SK-N-SH (cell line): Measurements from ENCODE around the gene PDZD2. TPM values are rescaled to one million over a fixed set of nuclear protein-coding genes. Genes with fewer than 3 reads are reported as not detected.

Experiments
- CTCF ChIA-PET: fragments of 300-600, 350-600 bp; formaldehyde crosslinking; extraction: SDS; loops from one replicate; lab custom pipeline; 2021; lab: Yijun Ruan, JAX
- POLR2A ChIA-PET: fragments of 350-600 bp; sonication (Branson Sonifier 250); formaldehyde crosslinking; extraction: SDS; loops from one replicate; lab custom pipeline; 2020; ENCODE audit warnings: antibody characterized with exemption, inconsistent platforms; lab: Yijun Ruan, JAX
- DNase-seq: peaks from one replicate; pipeline ENCODE4 v3.0.0; 2012
- H2AFZ ChIP-seq: fragments of 200-600 bp; sonication (generic); 2 replicates; pipeline ENCODE4 v1.8.1; 2016; ENCODE audit warnings: antibody characterized with exemption, mild to moderate bottlenecking, low read depth
- H3F3A ChIP-seq: fragments of 200-600 bp; sonication (generic); replicated peaks from 2 replicates; pipeline ENCODE3; 2016; ENCODE audit warnings: antibody characterized with exemption, mild to moderate bottlenecking; ENCODE audit not compliant: insufficient read depth
- H3K27ac ChIP-seq, 2 experiments: fragments of 200-500 bp in 1 of 2; fragments of 200-600 bp in 1 of 2; sonication (Bioruptor generic) in 1 of 2; sonication (generic), shearing (Covaris generic) in 1 of 2; 2 replicates each; pipeline versions ENCODE4 v1.5.1 to v1.6.1; 2014 to 2016; ENCODE audit warnings: low read depth in 2 of 2, inconsistent platforms in 1 of 2, low read length in 1 of 2, mild to moderate bottlenecking in 1 of 2, mixed read lengths in 1 of 2
- H3K27me3 ChIP-seq: fragments of 200-600 bp; sonication (generic), shearing (Covaris generic); 2 replicates; pipeline ENCODE4 v1.6.1; 2016; ENCODE audit warnings: mixed run types; ENCODE audit not compliant: insufficient read depth
- H3K36me3 ChIP-seq, 2 experiments: fragments of 200-500 bp in 1 of 2; fragments of 200-600 bp in 1 of 2; sonication (Bioruptor generic) in 1 of 2; sonication (generic) in 1 of 2; replicated peaks in 1 of 2; 2 replicates each; pipeline versions ENCODE3 to v1.5.1; 2014 to 2016; ENCODE audit warnings: low read length in 1 of 2, mild to moderate bottlenecking in 1 of 2; ENCODE audit not compliant: insufficient read depth in 2 of 2, control insufficient read depth in 1 of 2
- H3K4me1 ChIP-seq, 2 experiments: fragments of 200-500 bp in 1 of 2; fragments of 200-600 bp in 1 of 2; sonication (Bioruptor generic) in 1 of 2; sonication (generic), shearing (Covaris generic) in 1 of 2; 2 replicates each; pipeline versions ENCODE4 v1.5.1 to v1.6.1; 2014 to 2016; ENCODE audit warnings: low read depth in 1 of 2, low read length in 1 of 2, mixed run types in 1 of 2; ENCODE audit not compliant: insufficient read depth in 2 of 2, control insufficient read depth in 1 of 2
- H3K4me2 ChIP-seq: fragments of 200-600 bp; sonication (generic), shearing (Covaris generic); 2 replicates; pipeline ENCODE4 v1.6.1; 2017; ENCODE audit warnings: mixed run types
- H3K4me3 ChIP-seq, 2 experiments: fragments of 200-500 bp in 1 of 2; fragments of 200-600 bp in 1 of 2; sonication (Bioruptor generic) in 1 of 2; sonication (generic), shearing (Covaris generic) in 1 of 2; 2 replicates each; pipeline versions ENCODE4 v1.5.1 to v1.8.1; 2014 to 2016; ENCODE audit warnings: low read depth in 2 of 2, inconsistent platforms in 1 of 2, low read length in 1 of 2, mild to moderate bottlenecking in 1 of 2, mixed read lengths in 1 of 2, moderate library complexity in 1 of 2
- H3K79me2 ChIP-seq: fragments of 200-600 bp; sonication (generic); 2 replicates; pipeline ENCODE4 v1.8.1; 2017; ENCODE audit warnings: mild to moderate bottlenecking; ENCODE audit not compliant: insufficient read depth
- H3K9ac ChIP-seq: fragments of 200-600 bp; sonication (generic); 2 replicates; pipeline ENCODE4 v1.6.1; 2017; ENCODE audit warnings: mixed run types
- H3K9me2 ChIP-seq: fragments of 200-600 bp; sonication (generic); 2 replicates; pipeline ENCODE4 v1.6.1; 2017; ENCODE audit warnings: mixed run types
- H3K9me3 ChIP-seq: fragments of 200-600 bp; sonication (generic); 2 replicates; pipeline ENCODE4 v1.6.1; 2017; ENCODE audit warnings: mixed run types, mild to moderate bottlenecking, moderate library complexity
- H4K20me1 ChIP-seq: fragments of 200-600 bp; sonication (generic); 2 replicates; pipeline ENCODE4 v1.6.1; 2017; ENCODE audit warnings: mild to moderate bottlenecking, mixed run types; ENCODE audit not compliant: insufficient read depth
- CHD2 ChIP-seq: fragments of 150-350 bp; IDR thresholded peaks from 2 replicates; pipeline ENCODE4 v1.6.1; 2018; ENCODE audit warnings: low read length; ENCODE audit not compliant: partially characterized antibody
- CTCF ChIP-seq: fragments of 200-600 bp; sonication (generic); IDR thresholded peaks from 2 replicates; pipeline ENCODE4 v1.6.1; 2017; ENCODE audit warnings: antibody characterized with exemption, mild to moderate bottlenecking, moderate library complexity
- ELF1 ChIP-seq: IDR thresholded peaks from 2 replicates; pipeline ENCODE4 v1.4.0; 2012
- EP300 ChIP-seq, 2 experiments: IDR thresholded peaks; 2 replicates each; pipeline versions ENCODE4 v1.4.0 to v1.6.1; 2012; ENCODE audit warnings: borderline replicate concordance in 1 of 2, low read depth in 1 of 2, low read length in 1 of 2
- EZH2phosphoT487 ChIP-seq: fragments of 200-600 bp; sonication (generic); IDR thresholded peaks from 2 replicates; pipeline ENCODE4 v1.6.1; 2017; ENCODE audit warnings: low read depth, mixed run types, mild to moderate bottlenecking, antibody characterized with exemption, moderate library complexity, borderline replicate concordance
- FOXJ3 ChIP-seq: sonication (generic); formaldehyde crosslinking; IDR thresholded peaks from 2 replicates; pipeline ENCODE4 v1.5.1; 2020; ENCODE audit warnings: mild to moderate bottlenecking, missing genetic modification reagents
- FOXM1 ChIP-seq: IDR thresholded peaks from 2 replicates; pipeline ENCODE4 v1.4.0; 2012; ENCODE audit warnings: low read depth, mild to moderate bottlenecking
- JUND ChIP-seq: IDR thresholded peaks from 2 replicates; pipeline ENCODE4 v1.4.0; 2012
- MEF2A ChIP-seq: IDR thresholded peaks from 2 replicates; pipeline ENCODE4 v1.4.0; 2012; ENCODE audit warnings: low read depth, borderline replicate concordance
- NFIC ChIP-seq: IDR thresholded peaks from 2 replicates; pipeline ENCODE4 v1.4.0; 2012; ENCODE audit warnings: borderline replicate concordance
- POLR2AphosphoS5 ChIP-seq: IDR thresholded peaks from 2 replicates; pipeline ENCODE4 v1.6.1; 2012; ENCODE audit warnings: low read depth, low read length
- RAD21 ChIP-seq: IDR thresholded peaks from 2 replicates; pipeline ENCODE4 v1.6.1; 2012; ENCODE audit warnings: mild to moderate bottlenecking, low read length
- REST ChIP-seq: IDR thresholded peaks from 2 replicates; pipeline ENCODE4 v1.6.1; 2012; ENCODE audit warnings: mild to moderate bottlenecking, low read depth, low read length, moderate library complexity
- RXRA ChIP-seq: IDR thresholded peaks from 2 replicates; pipeline ENCODE4 v1.4.0; 2012; ENCODE audit warnings: low read depth, mild to moderate bottlenecking, borderline replicate concordance
- SMC3 ChIP-seq: IDR thresholded peaks from 2 replicates; pipeline ENCODE4 v1.6.1; 2012; ENCODE audit warnings: low read depth, low read length, improper control_type of control experiment
- TAF1 ChIP-seq: IDR thresholded peaks from 2 replicates; pipeline ENCODE4 v1.6.1; 2012; ENCODE audit warnings: low read depth, mild to moderate bottlenecking, low read length, moderate library complexity, borderline replicate concordance
- TEAD4 ChIP-seq: IDR thresholded peaks from 2 replicates; pipeline ENCODE4 v1.4.0; 2012; ENCODE audit warnings: mild to moderate bottlenecking, borderline replicate concordance; ENCODE audit not compliant: insufficient read depth
- YY1 ChIP-seq: IDR thresholded peaks from 2 replicates; pipeline ENCODE4 v1.4.0; 2012; ENCODE audit warnings: low read depth, mild to moderate bottlenecking
- WGBS: methylation state at CpG from one replicate; pipeline ENCODE4 v1.1.6; 2017; ENCODE audit warnings: low lambda C conversion rate; 5-methylcytosine and 5-hydroxymethylcytosine counted together
- polyA plus RNA-seq, 3 experiments: library from polyadenylated mRNA; depleted of rRNA; stranded (reverse); fragments of >200 nt; gene quantifications; 2 replicates each; pipeline ENCODE4 v1.2.3, GENCODE V29; 2012
- TF ChIP-seq, protein P1 (sequence below): IDR thresholded peaks from 2 replicates; pipeline ENCODE4 v1.4.0; 2012; ENCODE audit warnings: low read depth, borderline replicate concordance

PDZD2 gene
- polyA plus RNA-seq, 1 of the 3 experiments (the other 2 are of a cell fraction), result 0.13 TPM

GRCh38 chr5:31733371-31733770 lies 94.4 kb downstream of the PDZD2 start:
- peaks cover 0 to 6% of the 10 kb centered on the region in 2 experiments; a peak in 1 of 4 replicates for H3K4me1 ChIP-seq
- no peak overlapping the region for H2AFZ ChIP-seq
- no peaks in the 10 kb centered on the region for H3K36me3 ChIP-seq
- no peak for DNase-seq
- no peak overlapping the region for H3K4me2 ChIP-seq
- H3K27ac ChIP-seq, result no peak overlapping the region
- no peaks in the 10 kb centered on the region for H3K27me3 ChIP-seq
- no peaks in the 10 kb centered on the region for H3K9me2 ChIP-seq
- no peaks in the 10 kb centered on the region for H4K20me1 ChIP-seq
- POLR2A ChIA-PET, result no interaction called here
- no peak for TF ChIP-seq POLR2AphosphoS5
- no peak for TF ChIP-seq FOXJ3 (CRISPR knock-in tag)
- no peak for TF ChIP-seq EP300 (IDR thresholded peaks at IDR 0.05; ENCODE audit: borderline replicate concordance in 1 of 2, low read depth in 1 of 2, low read length in 1 of 2)
- no peak for TF ChIP-seq YY1
- TF ChIP-seq SMC3, result no peak
- TF ChIP-seq JUND, result no peak
- no peak for TF ChIP-seq REST
- TF ChIP-seq, protein P1, sequence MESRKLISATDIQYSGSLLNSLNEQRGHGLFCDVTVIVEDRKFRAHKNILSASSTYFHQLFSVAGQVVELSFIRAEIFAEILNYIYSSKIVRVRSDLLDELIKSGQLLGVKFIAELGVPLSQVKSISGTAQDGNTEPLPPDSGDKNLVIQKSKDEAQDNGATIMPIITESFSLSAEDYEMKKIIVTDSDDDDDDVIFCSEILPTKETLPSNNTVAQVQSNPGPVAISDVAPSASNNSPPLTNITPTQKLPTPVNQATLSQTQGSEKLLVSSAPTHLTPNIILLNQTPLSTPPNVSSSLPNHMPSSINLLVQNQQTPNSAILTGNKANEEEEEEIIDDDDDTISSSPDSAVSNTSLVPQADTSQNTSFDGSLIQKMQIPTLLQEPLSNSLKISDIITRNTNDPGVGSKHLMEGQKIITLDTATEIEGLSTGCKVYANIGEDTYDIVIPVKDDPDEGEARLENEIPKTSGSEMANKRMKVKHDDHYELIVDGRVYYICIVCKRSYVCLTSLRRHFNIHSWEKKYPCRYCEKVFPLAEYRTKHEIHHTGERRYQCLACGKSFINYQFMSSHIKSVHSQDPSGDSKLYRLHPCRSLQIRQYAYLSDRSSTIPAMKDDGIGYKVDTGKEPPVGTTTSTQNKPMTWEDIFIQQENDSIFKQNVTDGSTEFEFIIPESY, result no peak
- TF ChIP-seq CTCF, result no peak
- TF ChIP-seq NFIC, result no peak
- TF ChIP-seq MEF2A, result no peak
- no peak for TF ChIP-seq EZH2phosphoT487
- no peak for TF ChIP-seq FOXM1
- no peak for TF ChIP-seq CHD2
- TF ChIP-seq TAF1, result no peak
- no peak for TF ChIP-seq RAD21
- no peak for TF ChIP-seq RXRA
- TF ChIP-seq TEAD4, result no peak
- TF ChIP-seq ELF1, result no peak
- no peak overlapping the region for H3K4me3 ChIP-seq
- no peak overlapping the region for H3K9ac ChIP-seq
- H3K79me2 ChIP-seq, result no peaks in the 10 kb centered on the region
- no peaks in the 10 kb centered on the region for H3F3A ChIP-seq
- H3K9me3 ChIP-seq, result no peaks in the 10 kb centered on the region
- CTCF ChIA-PET, result interaction anchor here (1.0 to 1.4 kb wide), 4 partner anchors 17 to 115 kb away, joined by 3 to 4 read pairs (median 3); no protein-coding TSS in a partner anchor
- whole genome bisulfite sequencing, result 42% methylated on average over 11 of the region's 11 CpGs
